Astrocyte of the cerebellum (primary cell): ENCODE measurements around the gene SMTNL2.

ENCODE experiments used
- DNase-seq: peaks from one replicate; pipeline ENCODE4 v3.0.0-alpha.2; 2011; ENCODE audit warnings: low read depth
- H3K4me3 ChIP-seq: 2 replicates; pipeline ENCODE4 v1.5.1; 2011; ENCODE audit warnings: mild to moderate bottlenecking, low read depth, low read length, moderate library complexity
- CTCF ChIP-seq: IDR thresholded peaks from 2 replicates; pipeline ENCODE4 v1.5.1; 2012; ENCODE audit warnings: low read length, low read depth, moderate library complexity, mild to moderate bottlenecking; ENCODE audit errors: missing control alignments
- in situ Hi-C: cut with HindIII; loops from 2 replicates; pipeline ENCODE4 v1.10.0; 2017; ENCODE audit warnings: low sequenced_read_pairs

The SMTNL2 gene

GRCh38 chr17:4541328-4542002, 42.9 kb upstream of the SMTNL2 start:
- in situ Hi-C loops = no loop called here
- DNase-seq = no peak

GRCh38 chr17:4542003-4542725, 42.2 kb upstream of the SMTNL2 start:
- DNase-seq = no peak
- in situ Hi-C loops = no loop called here
- no peak overlapping the region for H3K4me3 ChIP-seq
- TF ChIP-seq CTCF = no peak

More at GRCh38 chr17:4541328-4542002, 42.9 kb upstream of the SMTNL2 start:
- TF ChIP-seq CTCF = no peak
- H3K4me3 ChIP-seq = no peak overlapping the region

- TF ChIP-seq CTCF = no peak
- H3K4me3 ChIP-seq = no peak overlapping the region
- no peak for DNase-seq
- in situ Hi-C loops = no loop called here
Measured at GRCh38 chr17:4542726-4543191, 41.6 kb upstream of the SMTNL2 start.

- in situ Hi-C loops = no loop called here
Measured at GRCh38 chr17:4543557-4544026, 40.7 kb upstream of the SMTNL2 start.

GRCh38 chr17:4544135-4544950, 40.0 kb upstream of the SMTNL2 start:
- in situ Hi-C loops = no loop called here
- no peak for TF ChIP-seq CTCF
- DNase-seq = no peak
- no peak overlapping the region for H3K4me3 ChIP-seq

More at GRCh38 chr17:4543557-4544026, 40.7 kb upstream of the SMTNL2 start:
- no peak for TF ChIP-seq CTCF
- no peak overlapping the region for H3K4me3 ChIP-seq
- no peak for DNase-seq

GRCh38 chr17:4544951-4545216, 39.4 kb upstream of the SMTNL2 start:
- in situ Hi-C loops = no loop called here
- DNase-seq = no peak

More at GRCh38 chr17:4544951-4545216, 39.4 kb upstream of the SMTNL2 start:
- no peak overlapping the region for H3K4me3 ChIP-seq
- no peak for TF ChIP-seq CTCF
